K562 (cell line): ENCODE data around the gene AGXT. TPM values are rescaled to one million over a fixed set of nuclear protein-coding genes. Genes with fewer than 3 reads are reported as not detected.

Experiments used
- ATAC-seq: fragments of 200-7000 bp; cut with Tn5 transposase; 3 replicates; pipeline ENCODE4 v1.9.1; 2020; ENCODE audit warnings: moderate library complexity
- BruUV-seq: library from RNA; stranded (reverse); fragments of 400-500 nt; replicated peaks from 2 replicates; lab custom pipeline; 2021; lab: Mats Ljungman, UMichigan
- CTCF ChIA-PET: fragments of 300-600 bp; formaldehyde crosslinking; extraction: SDS; loops from one replicate; lab custom pipeline; 2021; ENCODE audit warnings: low intra/inter-chr PET ratio; lab: Yijun Ruan, JAX
- POLR2A ChIA-PET: fragments of 300-600, 350-650 bp; sonication (Branson Sonifier 250); formaldehyde crosslinking; extraction: SDS; loops from one replicate; lab custom pipeline; 2021; ENCODE audit warnings: antibody characterized with exemption, inconsistent platforms; lab: Yijun Ruan, JAX
- DNase-seq, 4 experiments: peaks; one replicate each; pipeline versions ENCODE4 v3.0.0 to v3.0.0-alpha.2; 2011 to 2018; ENCODE audit warnings: low spot score in 3 of 4, mixed read lengths in 3 of 4; ENCODE audit errors: extremely low read depth in 1 of 4
- FAIRE-seq: peaks from 2 replicates; lab custom pipeline; 2011; peaks lifted over from hg19 to GRCh38; lab: Jason Lieb, UNC
- H2AFZ ChIP-seq: 2 replicates; pipeline ENCODE4 v1.6.0; 2011; ENCODE audit warnings: low read depth, low read length, control low read depth, inconsistent platforms
- H3K27ac ChIP-seq: fragments of 200-600 bp; 3 replicates; pipeline ENCODE4 v1.8.0; 2011; ENCODE audit warnings: low read depth, mild to moderate bottlenecking, control low read depth, inconsistent platforms, low read length, moderate library complexity, mixed read lengths; ENCODE audit errors: extremely low read depth
- H3K27me3 ChIP-seq, 2 experiments: fragments of 300-600 bp in 1 of 2; 2 replicates in 1 of 2; 3 replicates in 1 of 2; pipeline versions ENCODE4 v1.6.0 to v1.8.0; 2011; ENCODE audit warnings: inconsistent platforms in 2 of 2, low read length in 2 of 2, mild to moderate bottlenecking in 1 of 2, mixed read lengths in 1 of 2, moderate library complexity in 1 of 2; ENCODE audit not compliant: control insufficient read depth in 2 of 2, insufficient read depth in 2 of 2
- H3K36me3 ChIP-seq: fragments of 300-600 bp; 3 replicates; pipeline ENCODE4 v1.8.0; 2011; ENCODE audit warnings: mild to moderate bottlenecking, low read length, inconsistent platforms; ENCODE audit not compliant: control insufficient read depth, insufficient read depth
- H3K4me1 ChIP-seq, 2 experiments: fragments of 200-600 bp in 1 of 2; replicated peaks in 1 of 2; 2 replicates in 1 of 2; 3 replicates in 1 of 2; pipeline versions ENCODE4 v1.5.1 to v1.8.0; 2011; ENCODE audit warnings: inconsistent platforms in 2 of 2, low read length in 2 of 2, mild to moderate bottlenecking in 1 of 2, mixed read lengths in 1 of 2, moderate library complexity in 1 of 2; ENCODE audit not compliant: control insufficient read depth in 2 of 2, insufficient read depth in 2 of 2
- H3K4me2 ChIP-seq: 2 replicates; pipeline ENCODE4 v1.6.1; 2011; ENCODE audit warnings: low read length, control low read depth, inconsistent platforms, mixed read lengths; ENCODE audit not compliant: insufficient read depth
- H3K4me3 ChIP-seq: fragments of 200-600 bp; sonication (generic), shearing (Covaris generic); 2 replicates; pipeline ENCODE4 v1.5.1; 2016; ENCODE audit warnings: control low read depth, inconsistent platforms
- H3K79me2 ChIP-seq: fragments of 200-600 bp; 3 replicates; pipeline ENCODE4 v1.8.0; 2011; ENCODE audit warnings: low read length, inconsistent platforms; ENCODE audit not compliant: control insufficient read depth, insufficient read depth
- H3K9ac ChIP-seq, 2 experiments: 2 replicates each; pipeline versions ENCODE4 v1.6.0 to v1.6.1; 2011; ENCODE audit warnings: low read depth in 2 of 2, low read length in 2 of 2, control low read depth in 1 of 2, inconsistent platforms in 1 of 2, mild to moderate bottlenecking in 1 of 2, mixed read lengths in 1 of 2; ENCODE audit not compliant: insufficient read depth in 1 of 2
- H3K9me1 ChIP-seq: one replicate; pipeline ENCODE4 v1.6.0; 2011; ENCODE audit warnings: inconsistent platforms, mild to moderate bottlenecking, low read length, moderate library complexity; ENCODE audit not compliant: control insufficient read depth, insufficient read depth
- H3K9me3 ChIP-seq: replicated peaks from 2 replicates; pipeline ENCODE4 v1.5.1; 2011; ENCODE audit warnings: low read depth, low read length, inconsistent platforms; ENCODE audit not compliant: control insufficient read depth, insufficient read depth
- H4K20me1 ChIP-seq: replicated peaks from 2 replicates; pipeline ENCODE4 v1.6.1; 2011; ENCODE audit warnings: low read length, inconsistent platforms, mixed read lengths; ENCODE audit not compliant: control insufficient read depth, insufficient read depth
- ATF1 ChIP-seq, 2 experiments: fragments of 450-650 bp in 1 of 2; IDR thresholded peaks; 2 replicates each; pipeline ENCODE4 v1.6.1; 2016; ENCODE audit warnings: missing compliant biosample characterization in 1 of 2, missing genetic modification characterization in 1 of 2
- CXXC5 ChIP-seq: fragments of 250-450 bp; sonication (Bioruptor Pico); IDR thresholded peaks from 2 replicates; pipeline ENCODE4 v1.8.0; 2022; ENCODE audit warnings: inconsistent platforms, mild to moderate bottlenecking, moderate library complexity
- EGR1 ChIP-seq: fragments of 450-650 bp; conservative IDR thresholded peaks from 2 replicates; pipeline ENCODE4 v1.6.1; 2017; ENCODE audit warnings: mild to moderate bottlenecking
- GABPA ChIP-seq: fragments of 200-800 bp; sonication (Bioruptor generic); conservative IDR thresholded peaks from 2 replicates; pipeline ENCODE4 v1.6.1; 2016; ENCODE audit warnings: low read depth, missing genetic modification characterization, missing compliant biosample characterization
- HLTF ChIP-seq: fragments of 450-650 bp; IDR thresholded peaks from 2 replicates; pipeline ENCODE4 v1.6.1; 2016
- LARP7 ChIP-seq: fragments of 450-650 bp; IDR thresholded peaks from 2 replicates; pipeline ENCODE4 v1.6.1; 2016
- NR2C1 ChIP-seq, 2 experiments: fragments of 450-650 bp; IDR thresholded peaks; 2 replicates each; pipeline ENCODE4 v1.6.1; 2017; ENCODE audit warnings: mild to moderate bottlenecking in 2 of 2, antibody characterized with exemption in 1 of 2, inconsistent platforms in 1 of 2, missing compliant biosample characterization in 1 of 2, missing genetic modification characterization in 1 of 2
- SMARCA5 ChIP-seq: fragments of 450-650 bp; IDR thresholded peaks from 2 replicates; pipeline ENCODE4 v1.6.1; 2016
- SNRNP70 ChIP-seq: fragments of 200-400 bp; formaldehyde crosslinking; optimal IDR thresholded peaks from 2 replicates; pipeline ENCODE3; 2017; ENCODE audit warnings: low read depth, low read length
- TAF7 ChIP-seq: fragments of 450-650 bp; IDR thresholded peaks from 2 replicates; pipeline ENCODE4 v1.6.1; 2016; ENCODE audit warnings: missing genetic modification characterization, missing compliant biosample characterization
- ZBTB17 ChIP-seq: fragments of 450-650 bp; formaldehyde crosslinking; IDR thresholded peaks from 2 replicates; pipeline ENCODE4 v1.4.0; 2020; ENCODE audit warnings: mild to moderate bottlenecking
- ZNF239 ChIP-seq: fragments of 250-450 bp; sonication (Bioruptor Pico); IDR thresholded peaks from 2 replicates; pipeline ENCODE4 v1.4.0; 2020; ENCODE audit warnings: mild to moderate bottlenecking
- WGBS: fragments of 100-300 bp; shearing (Covaris generic); methylation state at CpG from one replicate; pipeline ENCODE4 v1.1.6; 2016; ENCODE audit warnings: low coverage, mixed read lengths; ENCODE audit not compliant: insufficient coverage; ENCODE audit errors: missing lambda C conversion rate; 5-methylcytosine and 5-hydroxymethylcytosine counted together
- in situ Hi-C: fragments of 300-500 bp; cut with MboI; formaldehyde crosslinking; loops from 4 replicates; pipeline ENCODE4 v1.15.0; 2018; ENCODE audit warnings: inconsistent platforms, mixed read lengths
- intact Hi-C: fragments of 100-400 bp; cut with micrococcal nuclease; formaldehyde crosslinking; loops from 2 replicates; pipeline ENCODE4 v1.14.2; 2022
- polyA plus RNA-seq, 8 experiments: library from polyadenylated mRNA; depleted of rRNA in 4 of 8; stranded (reverse) in 5 of 8; unstranded in 3 of 8; fragments of >200 nt; fragmentation: Nextera tagmentation in 2 of 8; fragmentation: Illumina TruSeq in 1 of 8; extraction: Ambion mirVana in 2 of 8; extraction: Trizol in 1 of 8; gene quantifications; 2 replicates each; pipeline versions ENCODE4 v1.2.1 to v1.2.3, GENCODE V29; 2011 to 2014; ENCODE audit warnings: inconsistent platforms in 1 of 8, missing spikeins in 1 of 8
- total RNA-seq, 7 experiments: library from RNA; depleted of rRNA in 6 of 7; stranded (reverse); fragments of >200 nt in 6 of 7; fragmentation: Illumina TruSeq in 2 of 7; extraction: Trizol in 2 of 7; gene quantifications; 2 replicates each; pipeline versions ENCODE4 v1.2.1 to v1.2.3, GENCODE V29; 2011 to 2021; ENCODE audit warnings: low replicate concordance in 1 of 7
- TF ChIP-seq, protein P1 (sequence below): fragments of 450-650 bp; formaldehyde crosslinking; IDR thresholded peaks from 2 replicates; pipeline ENCODE4 v1.4.0; 2020; ENCODE audit warnings: mild to moderate bottlenecking
- TF ChIP-seq, protein P2 (sequence below): fragments of 450-650 bp; formaldehyde crosslinking; IDR thresholded peaks from 2 replicates; pipeline ENCODE4 v1.4.0; 2022; ENCODE audit warnings: missing genetic modification characterization
- TF ChIP-seq, protein P3 (sequence below): fragments of 250-450 bp; sonication (Bioruptor Pico); IDR thresholded peaks from 2 replicates; pipeline ENCODE4 v1.5.0; 2020; ENCODE audit warnings: mild to moderate bottlenecking
- TF ChIP-seq, protein P4 (sequence below): fragments of 450-650 bp; formaldehyde crosslinking; IDR thresholded peaks from 2 replicates; pipeline ENCODE4 v1.4.0; 2020; ENCODE audit warnings: mild to moderate bottlenecking, moderate library complexity
- TF ChIP-seq, protein P5 (sequence below): sonication (generic); formaldehyde crosslinking; IDR thresholded peaks from 2 replicates; pipeline ENCODE4 v1.8.1; 2022; ENCODE audit warnings: missing genetic modification reagents

AGXT gene
- total and polyA plus RNA-seq, 9 of the 15 experiments (the other 6 are each of a cell fraction or from before 2014, with no cell fraction given), result 0.18 TPM; not detected in 8

DNA sequence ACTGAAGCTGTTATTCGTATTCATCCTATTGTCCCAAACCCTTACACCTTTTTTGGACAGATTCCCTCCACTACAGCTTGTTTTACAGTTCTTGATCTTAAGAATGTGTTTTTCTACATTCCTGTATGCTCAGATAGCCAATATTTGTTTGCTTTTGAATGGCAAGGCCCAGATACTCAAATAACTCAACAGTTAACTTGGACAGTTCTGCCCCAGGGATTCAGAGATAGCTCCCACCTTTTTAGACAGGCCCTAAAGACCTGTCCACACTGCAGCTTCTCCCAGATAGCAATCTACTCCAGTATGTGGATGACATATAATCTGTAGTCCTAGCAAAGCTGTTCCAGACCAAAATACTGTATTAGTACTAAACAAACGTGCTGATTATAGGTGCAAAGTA is 7.1 kb upstream of the AGXT start (continued):
- TF ChIP-seq, protein P1, sequence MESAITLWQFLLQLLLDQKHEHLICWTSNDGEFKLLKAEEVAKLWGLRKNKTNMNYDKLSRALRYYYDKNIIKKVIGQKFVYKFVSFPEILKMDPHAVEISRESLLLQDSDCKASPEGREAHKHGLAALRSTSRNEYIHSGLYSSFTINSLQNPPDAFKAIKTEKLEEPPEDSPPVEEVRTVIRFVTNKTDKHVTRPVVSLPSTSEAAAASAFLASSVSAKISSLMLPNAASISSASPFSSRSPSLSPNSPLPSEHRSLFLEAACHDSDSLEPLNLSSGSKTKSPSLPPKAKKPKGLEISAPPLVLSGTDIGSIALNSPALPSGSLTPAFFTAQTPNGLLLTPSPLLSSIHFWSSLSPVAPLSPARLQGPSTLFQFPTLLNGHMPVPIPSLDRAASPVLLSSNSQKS, result no peak
- TF ChIP-seq ZBTB17 (CRISPR knock-in tag) (no peak), NR2C1 (IDR thresholded peaks at IDR 0.05) (no peak), NR2C1 (tag; IDR thresholded peaks at IDR 0.05) (no peak)
- TF ChIP-seq, protein P2, sequence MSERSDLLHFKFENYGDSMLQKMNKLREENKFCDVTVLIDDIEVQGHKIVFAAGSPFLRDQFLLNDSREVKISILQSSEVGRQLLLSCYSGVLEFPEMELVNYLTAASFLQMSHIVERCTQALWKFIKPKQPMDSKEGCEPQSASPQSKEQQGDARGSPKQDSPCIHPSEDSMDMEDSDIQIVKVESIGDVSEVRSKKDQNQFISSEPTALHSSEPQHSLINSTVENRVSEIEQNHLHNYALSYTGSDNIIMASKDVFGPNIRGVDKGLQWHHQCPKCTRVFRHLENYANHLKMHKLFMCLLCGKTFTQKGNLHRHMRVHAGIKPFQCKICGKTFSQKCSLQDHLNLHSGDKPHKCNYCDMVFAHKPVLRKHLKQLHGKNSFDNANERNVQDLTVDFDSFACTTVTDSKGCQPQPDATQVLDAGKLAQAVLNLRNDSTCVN (CRISPR knock-in tag), result no peak
- TF ChIP-seq, all 486 proteins: peak for 0

DNA sequence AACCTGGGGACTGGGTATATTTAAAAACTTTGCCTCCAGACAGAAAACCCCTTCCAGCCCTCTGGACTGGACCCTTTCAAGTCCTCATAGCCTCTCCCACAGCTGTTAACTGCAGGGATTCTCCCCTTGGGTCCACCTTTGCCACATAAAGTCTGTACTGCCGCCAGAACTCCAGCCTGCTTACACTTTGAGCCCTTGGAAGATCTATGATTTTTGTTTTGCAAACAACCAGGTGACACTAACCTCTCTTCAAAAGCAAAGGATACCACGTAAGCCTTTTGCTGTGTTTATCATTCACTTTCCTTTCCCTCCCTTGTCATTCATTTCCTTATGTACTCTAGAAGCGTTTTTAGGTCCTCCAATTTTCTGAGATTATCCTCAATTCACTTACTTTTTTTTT is 4.1 kb upstream of the AGXT start:
- 0% methylated on average over 2 of the region's 3 CpGs for WGBS
- H3K4me3 ChIP-seq, result no peak overlapping the region
- no peak overlapping the region for H2AFZ ChIP-seq
- ATAC-seq, result no peak
- FAIRE-seq, result no peak
- no peaks in the 10 kb centered on the region for H3K9me1 ChIP-seq
- H3K79me2 ChIP-seq, result no peaks in the 10 kb centered on the region
- CTCF ChIA-PET, result no interaction called here
- no peaks in the 10 kb centered on the region for H3K36me3 ChIP-seq
- no peaks in the 10 kb centered on the region for H4K20me1 ChIP-seq
- H3K9me3 ChIP-seq, result no peaks in the 10 kb centered on the region
- no peak overlapping the region for H3K9ac ChIP-seq
- no peak overlapping the region for H3K4me2 ChIP-seq
- intact Hi-C loops, result no loop called here
- no TSS peak for BruUV-seq
- no peaks in the 10 kb centered on the region for H3K4me1 ChIP-seq
- in situ Hi-C loops, result no loop called here
- POLR2A ChIA-PET, result no interaction called here
- no peak for DNase-seq
- no peak overlapping the region for H3K27ac ChIP-seq
- H3K27me3 ChIP-seq, result peaks cover 0 to 5% of the 10 kb centered on the region in 2 experiments; a peak in 1 of 5 replicates
- no peak for TF ChIP-seq SMARCA5
- no peak for TF ChIP-seq SNRNP70
- TF ChIP-seq, protein P3, sequence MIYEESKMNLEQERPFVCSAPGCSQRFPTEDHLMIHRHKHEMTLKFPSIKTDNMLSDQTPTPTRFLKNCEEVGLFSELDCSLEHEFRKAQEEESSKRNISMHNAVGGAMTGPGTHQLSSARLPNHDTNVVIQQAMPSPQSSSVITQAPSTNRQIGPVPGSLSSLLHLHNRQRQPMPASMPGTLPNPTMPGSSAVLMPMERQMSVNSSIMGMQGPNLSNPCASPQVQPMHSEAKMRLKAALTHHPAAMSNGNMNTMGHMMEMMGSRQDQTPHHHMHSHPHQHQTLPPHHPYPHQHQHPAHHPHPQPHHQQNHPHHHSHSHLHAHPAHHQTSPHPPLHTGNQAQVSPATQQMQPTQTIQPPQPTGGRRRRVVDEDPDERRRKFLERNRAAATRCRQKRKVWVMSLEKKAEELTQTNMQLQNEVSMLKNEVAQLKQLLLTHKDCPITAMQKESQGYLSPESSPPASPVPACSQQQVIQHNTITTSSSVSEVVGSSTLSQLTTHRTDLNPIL (CRISPR knock-in tag), result no peak
- TF ChIP-seq TAF7, result no peak
- no peak for TF ChIP-seq EGR1
- TF ChIP-seq GABPA (tag), result no peak
- no peak for TF ChIP-seq ZNF239 (CRISPR knock-in tag)
- TF ChIP-seq, protein P4, sequence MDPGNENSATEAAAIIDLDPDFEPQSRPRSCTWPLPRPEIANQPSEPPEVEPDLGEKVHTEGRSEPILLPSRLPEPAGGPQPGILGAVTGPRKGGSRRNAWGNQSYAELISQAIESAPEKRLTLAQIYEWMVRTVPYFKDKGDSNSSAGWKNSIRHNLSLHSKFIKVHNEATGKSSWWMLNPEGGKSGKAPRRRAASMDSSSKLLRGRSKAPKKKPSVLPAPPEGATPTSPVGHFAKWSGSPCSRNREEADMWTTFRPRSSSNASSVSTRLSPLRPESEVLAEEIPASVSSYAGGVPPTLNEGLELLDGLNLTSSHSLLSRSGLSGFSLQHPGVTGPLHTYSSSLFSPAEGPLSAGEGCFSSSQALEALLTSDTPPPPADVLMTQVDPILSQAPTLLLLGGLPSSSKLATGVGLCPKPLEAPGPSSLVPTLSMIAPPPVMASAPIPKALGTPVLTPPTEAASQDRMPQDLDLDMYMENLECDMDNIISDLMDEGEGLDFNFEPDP (CRISPR knock-in tag), result no peak
- TF ChIP-seq ATF1 (CRISPR knock-in tag; IDR thresholded peaks at IDR 0.05), result no peak
- TF ChIP-seq ATF1 (tag; IDR thresholded peaks at IDR 0.05), result no peak
- no peak for TF ChIP-seq HLTF
- TF ChIP-seq, protein P5, sequence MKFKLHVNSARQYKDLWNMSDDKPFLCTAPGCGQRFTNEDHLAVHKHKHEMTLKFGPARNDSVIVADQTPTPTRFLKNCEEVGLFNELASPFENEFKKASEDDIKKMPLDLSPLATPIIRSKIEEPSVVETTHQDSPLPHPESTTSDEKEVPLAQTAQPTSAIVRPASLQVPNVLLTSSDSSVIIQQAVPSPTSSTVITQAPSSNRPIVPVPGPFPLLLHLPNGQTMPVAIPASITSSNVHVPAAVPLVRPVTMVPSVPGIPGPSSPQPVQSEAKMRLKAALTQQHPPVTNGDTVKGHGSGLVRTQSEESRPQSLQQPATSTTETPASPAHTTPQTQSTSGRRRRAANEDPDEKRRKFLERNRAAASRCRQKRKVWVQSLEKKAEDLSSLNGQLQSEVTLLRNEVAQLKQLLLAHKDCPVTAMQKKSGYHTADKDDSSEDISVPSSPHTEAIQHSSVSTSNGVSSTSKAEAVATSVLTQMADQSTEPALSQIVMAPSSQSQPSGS (CRISPR knock-in tag), result no peak
- TF ChIP-seq LARP7, result no peak
- TF ChIP-seq CXXC5 (CRISPR knock-in tag), result no peak
